ENCODE measurements around the gene MARF1.
"Not testable (repeated sequence)": the region's sequence is repeated elsewhere in the genome, so short reads cannot be mapped to it uniquely, and the experiment has no call there.

MARF1 gene

GRCh38 chr16:15570666-15571065 lies 72.3 kb downstream of the MARF1 start:
- not testable (repeated sequence) for DNase-seq

GRCh38 chr16:15567823-15568222 lies 75.1 kb downstream of the MARF1 start:
- no peak for DNase-seq

- no peak for DNase-seq
Observed at GRCh38 chr16:15566095-15566494, 76.9 kb downstream of the MARF1 start.

GRCh38 chr16:15564604-15565339 lies 78.2 kb downstream of the MARF1 start:
- no peak for DNase-seq

GRCh38 chr16:15559176-15559575 lies 83.8 kb downstream of the MARF1 start:
- no peak for DNase-seq

GRCh38 chr16:15557258-15557657 lies 85.7 kb downstream of the MARF1 start:
- DNase-seq, result no peak

GRCh38 chr16:15556130-15556529 lies 86.8 kb downstream of the MARF1 start:
- DNase-seq, result no peak

- no peak for DNase-seq
Observed at GRCh38 chr16:15553313-15554088, 89.5 kb downstream of the MARF1 start.

- no peak for DNase-seq
Observed at GRCh38 chr16:15552507-15552906, 90.4 kb downstream of the MARF1 start.

- DNase-seq, result no peak
Observed at GRCh38 chr16:15548482-15548891, 94.5 kb downstream of the MARF1 start.

- DNase-seq, result no peak
Observed at GRCh38 chr16:15547768-15548096, 95.2 kb downstream of the MARF1 start.

GRCh38 chr16:15547072-15547767 lies 95.7 kb downstream of the MARF1 start:
- not testable (repeated sequence) for DNase-seq

- DNase-seq, result no peak
Observed at GRCh38 chr16:15545544-15545943, 97.4 kb downstream of the MARF1 start.

- no peak for DNase-seq
Observed at GRCh38 chr16:15544405-15544804, 98.5 kb downstream of the MARF1 start.
